K562 (cell line): ENCODE data around the gene GINS3.

ENCODE experiments used
- BRCA1 ChIP-seq, 2 experiments: fragments of 450-650 bp in 1 of 2; sonication (generic) in 1 of 2; formaldehyde crosslinking in 1 of 2; IDR thresholded peaks; 2 replicates each; pipeline versions ENCODE4 v1.5.0 to v1.6.1; 2017 to 2020; ENCODE audit warnings: mild to moderate bottlenecking in 1 of 2, missing genetic modification reagents in 1 of 2
- FOXA1 ChIP-seq: fragments of 450-650 bp; IDR thresholded peaks from 2 replicates; pipeline ENCODE4 v1.6.1; 2016; ENCODE audit warnings: mild to moderate bottlenecking, borderline replicate concordance
- HMG20B ChIP-seq: fragments of 250-450 bp; sonication (Bioruptor Pico); IDR thresholded peaks from 2 replicates; pipeline ENCODE4 v1.5.0; 2021; ENCODE audit warnings: mild to moderate bottlenecking
- KAT2B ChIP-seq: IDR thresholded peaks from one replicate; pipeline ENCODE4 v1.6.1; 2012; ENCODE audit warnings: low read depth, mild to moderate bottlenecking, control low read depth, inconsistent platforms, low read length, moderate library complexity
- MYNN ChIP-seq, 2 experiments: sonication (generic); formaldehyde crosslinking in 1 of 2; IDR thresholded peaks; 2 replicates each; pipeline versions ENCODE4 v1.5.0 to v1.6.1; 2016 to 2020; ENCODE audit warnings: antibody characterized with exemption in 1 of 2, missing genetic modification reagents in 1 of 2
- RAD51 ChIP-seq: fragments of 450-650 bp; IDR thresholded peaks from 2 replicates; pipeline ENCODE4 v1.7.1; 2016; ENCODE audit warnings: low read depth, mild to moderate bottlenecking, borderline replicate concordance
- SP1 ChIP-seq: sonication (generic); formaldehyde crosslinking; IDR thresholded peaks from 2 replicates; pipeline ENCODE4 v1.8.1; 2022; ENCODE audit warnings: mild to moderate bottlenecking, missing genetic modification reagents
- TGIF2 ChIP-seq: sonication (generic); formaldehyde crosslinking; IDR thresholded peaks from 2 replicates; pipeline ENCODE4 v1.8.1; 2022; ENCODE audit warnings: mild to moderate bottlenecking, missing genetic modification reagents, moderate library complexity
- ZKSCAN3 ChIP-seq: fragments of 250-450 bp; sonication (Bioruptor Pico); IDR thresholded peaks from 2 replicates; pipeline ENCODE4 v1.4.0; 2020
- TF ChIP-seq, protein P1 (sequence below): sonication (generic); formaldehyde crosslinking; IDR thresholded peaks from 2 replicates; pipeline ENCODE4 v1.8.1; 2023; ENCODE audit warnings: mild to moderate bottlenecking, missing genetic modification reagents
- TF ChIP-seq, protein P2 (sequence below), 3 experiments: IDR thresholded peaks in 2 of 3; conservative IDR thresholded peaks in 1 of 3; 2 replicates each; pipeline ENCODE4 v1.5.1; 2011 to 2012; ENCODE audit warnings: low read length in 3 of 3, mild to moderate bottlenecking in 3 of 3, control low read depth in 2 of 3, improper control_type of control experiment in 1 of 3, inconsistent platforms in 1 of 3, low read depth in 1 of 3, mixed read lengths in 1 of 3, moderate library complexity in 1 of 3; ENCODE audit not compliant: insufficient read depth in 2 of 3

DNA sequence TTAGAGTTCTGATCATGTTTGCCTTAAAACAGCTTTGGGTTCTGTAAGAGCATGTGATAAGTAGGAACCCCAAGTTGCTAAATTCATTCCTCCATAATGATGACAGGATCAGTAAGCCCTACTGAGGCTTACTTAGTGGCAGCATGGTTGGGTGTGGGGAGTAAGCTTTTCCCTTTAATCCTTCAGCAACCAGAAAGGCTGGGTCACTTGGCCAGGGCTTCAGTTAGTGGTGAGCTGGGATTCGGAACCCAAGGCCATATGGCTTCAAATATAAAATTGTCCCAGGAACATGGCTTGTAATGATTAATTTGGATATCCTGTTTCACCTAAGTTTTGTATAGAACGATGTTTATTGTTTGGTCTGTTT, 850 bp downstream of the GINS3 start:
- TF ChIP-seq HMG20B (CRISPR knock-in tag) = no peak
- TF ChIP-seq, protein P1, sequence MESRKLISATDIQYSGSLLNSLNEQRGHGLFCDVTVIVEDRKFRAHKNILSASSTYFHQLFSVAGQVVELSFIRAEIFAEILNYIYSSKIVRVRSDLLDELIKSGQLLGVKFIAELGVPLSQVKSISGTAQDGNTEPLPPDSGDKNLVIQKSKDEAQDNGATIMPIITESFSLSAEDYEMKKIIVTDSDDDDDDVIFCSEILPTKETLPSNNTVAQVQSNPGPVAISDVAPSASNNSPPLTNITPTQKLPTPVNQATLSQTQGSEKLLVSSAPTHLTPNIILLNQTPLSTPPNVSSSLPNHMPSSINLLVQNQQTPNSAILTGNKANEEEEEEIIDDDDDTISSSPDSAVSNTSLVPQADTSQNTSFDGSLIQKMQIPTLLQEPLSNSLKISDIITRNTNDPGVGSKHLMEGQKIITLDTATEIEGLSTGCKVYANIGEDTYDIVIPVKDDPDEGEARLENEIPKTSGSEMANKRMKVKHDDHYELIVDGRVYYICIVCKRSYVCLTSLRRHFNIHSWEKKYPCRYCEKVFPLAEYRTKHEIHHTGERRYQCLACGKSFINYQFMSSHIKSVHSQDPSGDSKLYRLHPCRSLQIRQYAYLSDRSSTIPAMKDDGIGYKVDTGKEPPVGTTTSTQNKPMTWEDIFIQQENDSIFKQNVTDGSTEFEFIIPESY (CRISPR knock-in tag) = no peak
- TF ChIP-seq RAD51 = no peak
- no peak for TF ChIP-seq ZKSCAN3 (CRISPR knock-in tag)
- TF ChIP-seq, protein P2, sequence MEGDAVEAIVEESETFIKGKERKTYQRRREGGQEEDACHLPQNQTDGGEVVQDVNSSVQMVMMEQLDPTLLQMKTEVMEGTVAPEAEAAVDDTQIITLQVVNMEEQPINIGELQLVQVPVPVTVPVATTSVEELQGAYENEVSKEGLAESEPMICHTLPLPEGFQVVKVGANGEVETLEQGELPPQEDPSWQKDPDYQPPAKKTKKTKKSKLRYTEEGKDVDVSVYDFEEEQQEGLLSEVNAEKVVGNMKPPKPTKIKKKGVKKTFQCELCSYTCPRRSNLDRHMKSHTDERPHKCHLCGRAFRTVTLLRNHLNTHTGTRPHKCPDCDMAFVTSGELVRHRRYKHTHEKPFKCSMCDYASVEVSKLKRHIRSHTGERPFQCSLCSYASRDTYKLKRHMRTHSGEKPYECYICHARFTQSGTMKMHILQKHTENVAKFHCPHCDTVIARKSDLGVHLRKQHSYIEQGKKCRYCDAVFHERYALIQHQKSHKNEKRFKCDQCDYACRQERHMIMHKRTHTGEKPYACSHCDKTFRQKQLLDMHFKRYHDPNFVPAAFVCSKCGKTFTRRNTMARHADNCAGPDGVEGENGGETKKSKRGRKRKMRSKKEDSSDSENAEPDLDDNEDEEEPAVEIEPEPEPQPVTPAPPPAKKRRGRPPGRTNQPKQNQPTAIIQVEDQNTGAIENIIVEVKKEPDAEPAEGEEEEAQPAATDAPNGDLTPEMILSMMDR (IDR thresholded peaks at IDR 0.05 in 2 of 3, conservative IDR thresholded peaks at IDR 0.05 in 1 of 3; ENCODE audit: insufficient read depth in 2 of 3, low read depth in 1 of 3, low read length in 3 of 3) = no peak
- TF ChIP-seq FOXA1 = no peak
- no peak for TF ChIP-seq TGIF2 (CRISPR knock-in tag)
- no peak for TF ChIP-seq KAT2B
- no peak for TF ChIP-seq SP1 (CRISPR knock-in tag)
- TF ChIP-seq MYNN (IDR thresholded peaks at IDR 0.05) = no peak
- no peak for TF ChIP-seq MYNN (CRISPR knock-in tag; IDR thresholded peaks at IDR 0.05)
- no peak for TF ChIP-seq BRCA1 (IDR thresholded peaks at IDR 0.05)
- no peak for TF ChIP-seq BRCA1 (CRISPR knock-in tag; IDR thresholded peaks at IDR 0.05)
